Inferior parietal cortex (tissue), 1 donor: ENCODE results near the gene BRSK2.

Source experiments
- DNase-seq: peaks from one replicate; pipeline ENCODE4 v3.0.0-alpha.2; 2016; ENCODE audit errors: extremely low spot score

BRSK2 gene

GRCh38 chr11:1453611-1454034 lies 63.9 kb downstream of the BRSK2 start:
- DNase-seq: no peak

DNA sequence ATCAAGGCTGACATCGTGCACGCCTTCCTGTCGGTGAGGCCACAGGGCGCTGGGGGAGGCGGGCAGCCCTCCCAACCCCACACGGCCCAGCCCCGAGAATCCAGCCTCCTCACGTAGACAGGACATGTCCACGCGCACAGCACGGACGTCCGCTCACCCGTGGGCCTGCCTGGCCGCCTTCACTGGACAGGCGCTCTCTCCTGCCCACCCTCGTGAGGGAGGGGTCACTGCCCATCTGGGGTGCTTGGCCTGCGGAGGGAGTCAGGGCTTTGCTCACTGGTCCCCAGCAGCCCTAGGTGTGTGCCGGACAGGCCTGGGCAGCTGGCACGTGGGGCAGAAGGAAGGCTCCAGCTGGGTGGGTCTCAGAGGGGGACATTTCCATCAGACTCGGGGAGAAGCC lies 64.8 kb downstream of the BRSK2 start:
- no peak for DNase-seq

DNA sequence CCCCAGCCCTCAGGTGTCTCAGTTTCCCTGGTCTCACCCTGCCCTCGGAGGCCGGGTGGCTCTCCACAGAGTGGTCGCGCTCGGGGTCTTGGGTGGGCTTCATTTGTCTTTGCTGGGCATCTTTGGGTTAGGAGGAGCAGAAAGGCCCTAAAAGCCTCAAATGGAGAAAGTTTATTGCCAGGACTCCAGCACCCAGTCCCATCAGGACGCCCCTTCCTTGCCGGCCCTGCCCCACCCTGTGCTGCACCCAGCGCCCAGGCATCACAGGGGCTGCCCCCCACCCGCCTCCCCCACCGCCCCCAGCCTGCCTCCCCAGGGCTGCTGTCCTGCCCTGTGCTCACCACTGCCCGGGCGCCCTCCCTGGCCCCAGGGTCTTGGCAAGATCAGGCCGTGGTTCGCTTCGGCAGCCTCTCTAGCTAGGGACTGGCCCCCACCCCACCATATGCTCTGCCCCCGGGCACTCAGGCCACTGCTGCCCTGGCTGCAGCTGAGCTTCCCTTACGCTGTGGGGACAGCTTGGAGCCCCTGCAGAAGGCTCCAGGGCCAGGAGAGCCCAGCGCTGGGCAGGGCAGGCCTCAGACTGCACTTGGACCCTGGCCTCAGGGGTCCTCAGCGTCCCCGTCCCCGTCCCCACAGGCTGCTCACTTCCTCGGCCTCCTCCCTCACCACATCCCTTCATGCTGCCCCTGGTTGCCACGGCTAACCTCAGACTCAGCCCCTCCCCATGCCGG lies 65.5 kb downstream of the BRSK2 start:
- no peak for DNase-seq

GRCh38 chr11:1455763-1456060 lies 66.0 kb downstream of the BRSK2 start:
- no peak for DNase-seq

- DNase-seq: no peak
Observed at GRCh38 chr11:1456176-1456575, 66.4 kb downstream of the BRSK2 start.

GRCh38 chr11:1456596-1457325 lies 67.0 kb downstream of the BRSK2 start:
- no peak for DNase-seq

- no peak for DNase-seq
Observed at GRCh38 chr11:1457326-1457680, 67.6 kb downstream of the BRSK2 start.

GRCh38 chr11:1457856-1458255 lies 68.1 kb downstream of the BRSK2 start:
- no peak for DNase-seq

- no peak for DNase-seq
Observed at GRCh38 chr11:1458340-1459218, 68.8 kb downstream of the BRSK2 start.

DNA sequence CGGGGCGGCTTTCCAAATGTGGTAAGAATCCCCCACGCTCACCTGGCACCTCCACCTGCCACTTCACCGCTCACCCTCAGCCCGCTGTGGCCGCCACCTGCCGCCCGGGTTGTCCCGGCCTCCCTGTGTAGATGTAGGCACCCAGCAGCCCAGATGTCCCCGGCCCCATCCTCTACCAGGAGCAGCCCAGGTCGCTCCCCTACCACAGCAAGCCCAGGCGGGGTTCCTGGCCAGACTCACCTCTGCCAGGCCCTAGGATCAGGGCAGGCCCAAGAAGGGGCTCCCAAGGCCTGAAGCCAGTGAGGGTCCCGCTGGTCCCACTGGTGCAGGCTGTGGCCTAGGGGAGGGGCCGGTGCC lies 69.5 kb downstream of the BRSK2 start:
- no peak for DNase-seq

- no peak for DNase-seq
Observed at GRCh38 chr11:1459764-1460395, 70.1 kb downstream of the BRSK2 start.

- DNase-seq: no peak
Observed at GRCh38 chr11:1460396-1460985, 70.8 kb downstream of the BRSK2 start.

- no peak for DNase-seq
Observed at GRCh38 chr11:1460986-1461825, 71.5 kb downstream of the BRSK2 start.

DNA sequence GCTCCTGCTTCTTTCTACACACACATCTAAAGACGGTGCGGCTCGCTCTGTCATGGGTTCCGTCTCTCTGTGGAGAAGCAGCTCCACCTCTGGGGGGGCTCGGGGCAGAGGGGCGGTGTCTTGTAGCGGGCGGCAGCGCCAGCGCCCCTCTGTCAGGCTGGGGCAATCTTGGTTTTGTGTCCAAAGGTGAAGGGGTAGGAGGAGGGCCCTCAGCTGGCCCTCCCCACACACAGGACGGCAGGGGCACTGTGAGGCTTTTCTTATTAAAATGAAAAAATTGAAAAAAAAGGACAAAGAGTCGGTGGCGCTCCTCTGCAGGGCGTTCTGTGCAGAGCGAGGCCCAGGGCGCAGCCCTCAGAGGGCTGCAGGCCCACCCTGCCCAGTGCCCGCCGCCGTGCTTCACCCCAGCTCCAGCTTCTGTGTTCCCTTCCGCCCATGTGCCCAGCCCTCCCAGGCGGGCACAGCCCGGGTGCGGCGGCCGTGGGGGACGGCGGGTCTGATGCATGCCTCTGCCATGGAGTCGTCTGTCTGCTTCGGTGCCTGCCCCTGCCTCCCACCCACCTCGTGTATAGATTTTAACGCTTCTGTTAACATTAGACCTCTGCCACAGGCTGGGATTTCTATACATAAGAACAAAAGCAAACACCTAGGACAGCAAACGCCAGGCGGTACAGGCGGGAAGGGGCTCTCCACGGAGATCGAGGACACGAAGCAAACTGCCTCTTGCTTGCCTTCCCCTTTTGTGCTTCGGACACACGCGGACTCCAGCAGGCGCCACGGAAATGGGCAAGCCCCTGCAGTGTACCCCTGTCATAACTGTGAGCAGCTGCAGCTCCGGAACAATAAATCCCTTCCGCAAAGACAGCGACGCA lies 72.3 kb downstream of the BRSK2 start:
- DNase-seq: no peak

DNA sequence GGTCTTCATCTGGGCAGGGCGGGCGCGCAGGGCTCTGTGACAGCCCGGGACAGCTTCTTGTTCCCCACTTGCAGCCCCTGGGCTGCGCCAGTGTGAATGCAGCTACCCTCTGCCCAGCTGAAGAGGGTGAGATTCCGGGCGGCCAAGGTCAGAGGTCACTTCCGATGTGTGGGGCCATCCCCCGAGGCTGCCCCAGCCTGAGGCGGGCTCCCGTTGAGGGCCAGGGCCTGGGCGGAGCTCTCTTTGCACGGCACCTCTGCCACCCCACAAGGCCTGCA lies 72.9 kb downstream of the BRSK2 start:
- DNase-seq: no peak

GRCh38 chr11:1463056-1463455 lies 73.3 kb downstream of the BRSK2 start:
- DNase-seq: no peak

DNA sequence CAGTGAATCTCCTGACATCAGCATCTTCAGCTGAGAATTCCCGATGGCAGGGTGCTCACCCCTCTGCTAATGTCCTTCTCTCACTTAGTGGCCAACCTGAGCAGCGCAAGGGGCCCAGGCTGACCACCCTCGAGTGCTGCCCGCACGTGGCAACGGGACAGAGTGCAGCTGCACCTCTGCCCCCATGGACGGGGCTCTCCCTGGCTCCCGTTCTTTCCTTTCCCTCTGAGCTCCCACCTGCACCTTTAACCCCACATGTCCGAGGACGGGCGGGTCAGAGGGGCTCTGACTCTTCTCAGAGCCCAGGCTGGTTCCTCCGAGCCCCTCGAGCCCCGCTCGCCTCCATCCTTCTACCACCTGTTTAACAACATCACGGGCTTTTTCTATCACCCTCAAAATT lies 77.0 kb downstream of the BRSK2 start:
- DNase-seq: no peak

DNA sequence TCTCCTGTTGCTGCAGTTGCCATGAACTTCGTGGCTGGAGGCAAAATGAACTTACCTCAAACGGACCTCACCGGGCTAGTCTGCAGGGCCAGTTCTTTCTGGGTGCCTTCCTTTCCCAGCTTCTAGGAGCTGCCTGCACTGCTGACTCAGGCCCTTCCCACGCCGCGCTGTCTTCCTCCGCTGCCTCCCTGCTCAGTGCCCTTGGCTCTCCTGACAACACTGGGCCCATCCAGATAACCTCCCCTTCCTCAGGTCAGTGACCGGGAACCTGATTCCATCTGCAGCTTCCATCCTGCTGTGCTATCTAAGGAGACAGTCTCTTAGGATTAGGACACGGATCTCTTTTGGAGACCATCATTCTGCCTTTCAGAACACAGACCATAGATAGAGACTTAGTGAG lies 77.5 kb downstream of the BRSK2 start:
- no peak for DNase-seq

- no peak for DNase-seq
Observed at GRCh38 chr11:1468002-1468401, 78.3 kb downstream of the BRSK2 start.

GRCh38 chr11:1468473-1469066 lies 78.8 kb downstream of the BRSK2 start:
- no peak for DNase-seq
